ENCODE results near the gene STAU1.

GRCh38 chr20:49165611-49166010 is 22.5 kb downstream of the STAU1 start:
- TF ChIP-seq EZH2phosphoT487 (IDR thresholded peaks at IDR 0.05; ENCODE audit: insufficient read depth, low read depth): no peak
- no peak for TF ChIP-seq EZH2 (IDR thresholded peaks at IDR 0.05; ENCODE audit: insufficient read depth, poor library complexity, severe bottlenecking)

Measured in GM23248 (cell line).